CD4-positive, alpha-beta T cell treated with Interleukin-15 for 1 hour (primary cell): Measurements from ENCODE around the gene MTM1.

ENCODE experiments used
- DNase-seq: peaks from one replicate; pipeline ENCODE4 v3.0.0-alpha.2; 2020

Gene MTM1

DNA sequence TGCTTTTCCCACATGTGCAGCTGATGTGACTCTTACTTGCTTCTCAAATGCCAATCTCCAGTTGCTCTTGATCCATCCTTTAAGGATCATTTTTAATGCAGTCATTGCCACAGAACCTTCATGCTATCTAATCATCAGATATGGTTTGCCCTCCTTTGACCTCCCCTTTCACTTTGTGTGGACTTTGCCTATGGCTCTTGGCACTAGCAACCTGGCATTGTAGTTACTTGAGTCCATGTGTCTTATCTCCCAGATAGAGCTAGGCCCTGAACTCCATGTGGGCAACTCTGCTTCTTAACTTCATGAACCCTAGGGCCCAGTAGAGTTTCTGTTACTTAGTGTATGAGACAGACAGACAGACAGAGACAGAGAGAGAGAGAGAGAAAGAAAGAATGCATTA is 41.6 kb downstream of the MTM1 start:
- DNase-seq, result no peak

DNA sequence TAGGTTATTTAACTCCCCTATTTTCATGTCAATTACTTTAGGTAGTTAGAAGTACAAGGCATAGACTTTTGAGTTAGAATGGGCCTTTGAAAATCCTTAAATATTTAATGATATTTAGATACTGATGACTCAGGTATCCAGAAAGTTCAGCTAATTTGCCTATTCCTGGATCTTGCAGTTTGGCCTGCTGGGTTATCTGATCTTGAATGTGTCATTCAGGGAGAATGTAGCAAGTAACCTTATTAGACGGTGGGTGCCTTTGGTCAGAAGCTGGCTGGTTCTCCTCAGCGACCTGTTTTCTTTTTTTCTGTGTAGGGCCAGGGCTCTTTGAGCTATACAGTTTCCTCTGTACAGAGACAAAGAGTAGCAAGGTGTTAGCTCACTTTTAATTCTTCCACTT is 42.0 kb downstream of the MTM1 start:
- DNase-seq, result no peak

DNA sequence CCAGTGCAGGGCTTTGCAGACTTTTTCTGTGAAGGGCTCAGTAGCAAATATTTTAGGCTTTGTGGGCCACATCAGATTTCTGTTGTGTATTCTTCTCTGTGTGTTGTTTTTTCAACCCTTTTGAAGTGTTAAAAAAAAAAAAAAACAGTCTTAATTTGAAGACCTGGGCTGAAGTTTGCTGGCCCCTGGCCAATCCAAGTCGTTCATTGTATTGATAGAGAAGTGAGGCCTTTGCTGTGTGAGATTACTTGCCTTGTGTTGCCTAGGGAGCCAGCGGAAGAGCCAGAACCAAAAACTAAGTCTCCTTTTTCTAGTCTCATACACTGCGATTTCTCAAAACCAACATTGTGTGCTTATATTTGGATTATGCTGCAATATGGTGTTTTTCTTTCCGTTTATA is 46.9 kb downstream of the MTM1 start:
- no peak for DNase-seq

DNA sequence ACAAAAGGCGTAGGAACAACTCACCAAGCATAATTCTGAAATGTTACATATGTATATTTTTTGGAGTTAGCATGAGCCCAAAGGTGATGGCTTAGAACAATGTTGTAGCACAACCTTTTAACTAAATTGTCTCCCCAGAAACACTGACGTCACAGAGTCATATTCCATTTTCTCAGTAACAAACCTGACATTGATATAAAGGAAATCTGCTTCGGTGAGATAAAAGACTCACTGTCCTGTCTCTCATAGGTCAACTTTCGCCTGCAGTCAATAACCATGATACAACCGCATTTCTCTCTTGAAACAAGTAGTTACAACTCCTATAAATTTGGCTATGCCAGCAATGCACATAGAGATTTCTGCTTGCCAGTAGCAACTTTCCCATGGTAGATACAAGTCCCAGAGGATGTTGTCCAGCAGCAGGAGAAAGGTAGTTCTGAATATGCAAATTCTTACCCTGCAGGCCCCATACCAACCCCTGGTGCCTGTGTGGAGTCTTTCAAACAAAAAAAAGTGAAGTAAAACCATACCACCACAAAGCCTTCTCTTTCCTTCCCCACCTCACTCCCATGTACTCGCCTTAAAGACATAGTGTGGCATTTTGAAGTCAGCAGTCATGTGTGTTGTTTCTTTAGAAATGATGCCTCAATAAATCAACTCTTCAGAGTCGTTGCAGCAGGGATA is 47.9 kb downstream of the MTM1 start:
- DNase-seq, result no peak

DNA sequence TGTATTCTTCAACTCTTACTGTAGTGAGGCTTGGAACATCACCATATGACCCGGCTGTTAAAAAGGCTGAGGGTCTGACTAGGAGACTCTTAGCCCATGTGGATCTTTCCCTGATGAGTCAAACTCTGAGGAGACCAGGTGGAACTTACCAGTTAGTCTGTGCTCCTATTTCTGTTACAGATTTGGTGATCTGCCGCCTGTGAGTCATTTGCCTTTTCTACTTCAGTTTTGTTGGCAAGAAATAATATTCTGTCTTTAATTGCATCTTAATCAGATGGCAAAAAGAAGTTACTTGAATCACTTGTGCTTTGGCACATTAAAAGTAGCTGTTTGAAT is 48.4 kb downstream of the MTM1 start:
- DNase-seq, result no peak

DNA sequence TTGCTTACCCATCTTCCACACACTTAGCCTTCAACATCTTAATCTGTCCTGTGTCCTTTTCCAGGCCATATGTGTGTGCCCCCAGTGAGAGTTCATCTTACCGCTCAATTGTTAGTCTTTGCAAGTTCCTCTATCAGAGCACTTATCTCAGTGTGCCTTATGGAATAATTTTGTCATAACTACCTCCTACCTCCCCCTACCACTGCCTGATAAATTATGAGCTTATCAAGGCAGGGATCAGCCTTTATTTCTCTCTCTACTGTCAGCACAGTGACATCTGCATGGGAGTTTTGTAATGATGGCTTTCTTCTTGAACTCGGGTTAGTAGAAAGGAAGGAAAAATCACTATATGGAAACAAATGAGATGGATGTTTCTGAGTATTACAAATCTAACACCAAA is 53.2 kb downstream of the MTM1 start:
- no peak for DNase-seq

DNA sequence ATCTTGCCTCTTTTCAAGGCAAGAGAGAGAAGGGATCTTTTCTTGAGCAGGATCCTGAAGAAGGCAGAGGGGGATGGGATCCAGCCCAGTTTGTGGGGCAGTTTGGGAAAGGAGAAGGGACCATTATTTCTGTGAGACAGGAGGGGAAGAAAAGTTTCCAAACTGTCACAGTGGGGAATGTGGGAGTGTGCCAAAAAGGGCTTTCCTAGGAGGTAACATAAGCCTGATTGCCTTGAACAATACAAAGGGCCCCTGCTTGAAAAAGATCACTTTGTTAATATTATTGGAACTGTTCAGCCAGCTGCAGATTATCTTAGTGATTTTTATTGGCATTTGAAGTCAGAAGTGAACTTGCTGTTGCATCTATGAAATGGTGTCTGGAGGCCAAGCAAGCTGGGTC is 55.2 kb downstream of the MTM1 start:
- DNase-seq, result no peak

DNA sequence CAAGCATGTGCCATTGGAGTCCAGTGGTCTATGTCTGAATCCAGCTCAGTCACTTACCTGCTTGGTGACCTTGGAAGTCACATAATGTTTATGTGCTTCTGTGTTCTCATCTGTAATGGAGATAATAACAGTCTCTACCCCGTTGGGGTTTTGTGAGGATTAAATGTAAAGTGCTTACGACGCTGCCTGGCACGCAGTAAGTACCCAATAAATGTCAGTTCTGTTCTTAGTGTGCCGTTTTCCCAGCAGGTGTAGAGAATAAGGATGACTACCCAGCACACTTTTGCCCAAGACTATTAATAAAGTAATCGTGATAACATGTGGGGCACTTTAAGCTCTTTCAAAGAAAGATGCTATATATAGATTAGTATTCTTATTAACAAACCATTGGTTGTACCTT is 56.7 kb downstream of the MTM1 start:
- DNase-seq, result no peak

DNA sequence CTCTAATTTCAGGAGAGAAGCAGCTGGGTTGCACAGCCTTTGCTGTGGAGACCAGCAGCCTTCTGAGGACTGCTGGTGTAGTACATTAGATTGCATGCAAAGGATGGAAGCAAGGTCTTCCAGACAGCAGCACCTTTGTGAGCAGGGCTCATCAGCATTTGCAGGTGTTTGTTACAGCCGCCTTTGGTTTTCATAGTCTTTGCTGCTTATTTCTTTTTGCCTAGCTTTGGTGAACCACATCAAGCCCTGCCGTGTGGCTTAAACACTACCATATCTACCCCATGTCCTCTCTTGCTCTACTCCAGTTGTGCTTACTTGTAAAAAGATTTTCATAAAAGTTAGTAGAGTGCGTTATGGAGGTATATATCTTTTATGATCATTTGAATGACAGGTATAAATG is 57.5 kb downstream of the MTM1 start:
- no peak for DNase-seq

DNA sequence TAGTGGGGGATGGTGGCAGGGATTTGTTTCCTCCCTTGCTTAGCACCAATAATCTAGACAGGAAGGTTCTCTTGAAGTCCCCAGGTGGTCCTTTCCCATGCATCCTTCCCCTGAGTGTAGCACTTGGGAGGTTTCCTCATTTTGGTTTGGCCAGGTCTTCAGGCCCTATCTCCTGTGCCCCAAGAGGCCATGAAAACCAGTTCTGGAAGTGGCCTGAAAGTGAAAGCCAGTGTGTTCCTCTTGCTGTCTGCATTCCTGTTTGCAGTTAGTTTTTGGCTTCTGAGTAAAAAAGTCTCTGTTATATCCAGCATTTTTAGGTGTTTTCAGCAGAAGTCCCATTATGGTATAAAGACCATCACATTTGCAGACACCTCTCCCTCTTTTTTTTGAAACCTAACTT is 59.5 kb downstream of the MTM1 start:
- peak; percentile 22 for DNase-seq

DNA sequence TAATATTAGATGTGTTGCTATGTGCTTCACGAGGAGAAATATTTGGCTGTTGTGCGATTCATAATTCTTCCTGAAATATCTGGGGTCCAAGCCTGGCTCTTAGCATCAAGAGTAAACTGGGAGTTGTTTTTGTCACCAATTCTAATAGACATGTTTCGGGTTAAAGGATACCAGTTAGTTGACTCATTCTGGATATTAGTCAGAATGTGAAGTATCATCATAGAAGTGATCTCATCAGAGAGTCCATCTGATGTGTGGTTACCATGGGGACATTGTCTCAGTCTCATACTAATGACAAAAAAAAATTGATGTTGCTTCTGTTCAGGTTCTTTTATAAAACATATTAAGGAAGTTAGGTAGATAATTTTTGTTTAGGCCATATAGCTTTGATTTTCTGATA is 67.5 kb downstream of the MTM1 start:
- no peak for DNase-seq

DNA sequence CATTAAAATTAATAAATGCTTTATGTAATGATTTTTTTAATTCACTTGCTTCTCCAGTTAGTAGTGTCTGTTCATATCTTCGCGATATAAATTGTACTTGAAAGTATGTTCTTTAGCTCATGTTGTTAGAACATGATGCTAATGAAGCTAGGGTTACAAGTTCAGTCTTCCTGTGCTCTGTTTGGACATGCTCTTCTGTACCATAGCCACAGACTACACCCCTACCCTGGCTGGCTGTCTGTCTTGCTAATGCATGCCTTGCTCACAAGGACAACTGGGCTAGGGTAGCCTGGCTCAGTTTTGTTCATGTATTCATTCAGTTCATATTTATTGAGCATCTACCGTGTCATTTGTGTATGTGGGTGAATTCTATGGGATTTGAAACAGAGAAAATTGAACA is 74.0 kb downstream of the MTM1 start:
- no peak for DNase-seq

DNA sequence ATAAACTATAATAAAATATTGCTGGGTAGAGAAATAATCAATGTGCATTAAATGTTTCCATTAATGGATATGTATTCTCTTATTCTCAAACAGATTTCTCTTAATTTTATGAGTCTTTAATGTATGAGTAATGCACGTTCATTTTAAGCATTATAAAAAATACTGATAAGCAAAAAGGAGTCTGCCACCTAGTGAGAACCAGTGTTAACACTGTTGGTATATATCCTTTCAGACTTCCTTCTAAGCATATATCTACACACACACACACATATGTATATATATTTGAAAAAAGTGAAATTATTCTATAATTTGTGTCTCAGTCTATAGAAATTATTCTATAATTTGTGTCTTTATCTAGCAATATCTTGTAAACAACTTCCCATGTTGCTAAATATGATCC is 74.8 kb downstream of the MTM1 start:
- DNase-seq, result no peak

DNA sequence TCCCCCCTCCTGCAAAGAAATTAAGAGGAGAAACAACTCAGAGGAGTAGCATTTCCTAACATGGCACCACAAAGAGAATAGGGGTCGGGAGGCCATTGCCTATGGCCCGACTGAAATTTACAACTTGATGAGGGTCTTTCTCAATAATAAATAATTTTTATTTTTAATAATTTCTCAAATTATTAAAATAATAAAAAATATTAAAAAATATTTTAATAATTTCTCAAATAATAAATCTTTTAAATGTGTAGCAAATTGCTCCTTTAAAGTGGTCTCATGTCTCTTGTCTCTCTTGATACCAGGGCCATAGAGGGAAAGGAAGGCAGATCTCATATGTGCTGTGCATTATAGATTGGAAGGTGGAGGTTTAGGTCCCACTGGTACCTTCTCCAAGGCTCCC is 75.5 kb downstream of the MTM1 start:
- DNase-seq, result no peak

DNA sequence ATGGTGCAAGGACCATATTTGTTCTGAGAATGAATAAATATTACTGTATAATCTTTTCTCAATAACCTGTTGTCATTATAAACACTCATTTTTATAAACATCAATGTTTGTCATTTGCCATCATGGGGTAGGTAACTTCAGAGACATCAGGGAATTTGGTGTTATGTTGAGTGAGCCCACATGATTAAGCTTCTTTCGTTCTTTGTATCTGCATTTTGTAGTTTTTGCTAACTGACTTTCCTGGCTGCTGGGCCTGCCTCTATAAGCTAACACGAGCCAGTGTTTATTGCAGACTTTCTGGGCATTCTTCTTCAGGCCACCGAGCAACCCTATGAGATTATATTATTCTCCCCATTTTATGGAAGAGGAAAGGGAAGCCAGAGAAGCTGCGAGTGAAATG is 76.0 kb downstream of the MTM1 start:
- DNase-seq, result no peak

DNA sequence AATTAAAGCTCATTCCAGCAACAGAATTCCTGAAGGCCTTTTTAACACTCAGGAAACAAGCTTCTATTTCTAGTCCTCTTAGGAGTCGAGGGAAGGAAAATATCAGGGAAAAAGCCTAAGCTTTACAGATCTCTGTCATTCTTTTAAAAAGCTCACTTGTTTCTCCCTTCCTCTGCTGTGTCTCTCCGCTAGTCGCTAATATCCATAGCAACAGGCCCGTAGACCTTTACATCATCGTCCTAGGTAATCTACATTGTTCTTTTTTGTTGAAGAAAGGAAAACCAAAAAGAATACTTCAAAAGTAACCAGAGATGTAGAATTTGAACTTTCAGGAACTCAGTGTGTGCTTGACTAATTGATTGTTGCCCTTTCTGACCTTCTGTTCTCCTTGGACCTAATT is 78.9 kb downstream of the MTM1 start:
- DNase-seq, result no peak

DNA sequence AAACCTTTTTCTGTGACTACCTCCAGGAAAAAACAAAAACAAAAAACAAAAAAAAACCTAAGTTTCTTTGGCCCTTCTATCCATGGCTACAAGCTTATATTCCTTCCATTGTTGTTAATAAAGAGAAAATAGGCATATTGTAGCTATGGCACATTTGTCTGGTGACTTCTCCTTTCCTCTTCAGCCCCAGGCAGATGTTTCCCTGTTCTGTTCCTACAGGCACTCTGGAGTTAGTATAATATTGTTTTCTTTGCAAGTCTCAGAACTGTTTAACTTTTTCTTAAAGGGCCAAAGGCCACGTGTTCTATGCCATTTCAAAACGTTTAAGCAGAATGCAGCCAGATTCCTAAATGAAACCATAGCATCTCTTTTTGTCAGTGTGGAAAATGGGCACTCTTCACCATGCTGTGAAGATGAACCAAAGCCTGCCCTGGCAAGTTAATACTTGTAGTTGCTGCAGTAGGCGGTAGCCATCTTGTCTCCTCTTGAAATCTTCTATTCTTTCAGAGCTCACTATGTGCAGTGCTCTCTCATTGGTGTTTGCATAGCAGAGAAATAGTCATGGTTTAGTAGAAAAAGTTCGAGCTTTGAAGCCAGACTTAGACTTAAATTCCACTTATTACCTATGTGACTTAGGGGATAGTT is 80.0 kb downstream of the MTM1 start:
- no peak for DNase-seq

DNA sequence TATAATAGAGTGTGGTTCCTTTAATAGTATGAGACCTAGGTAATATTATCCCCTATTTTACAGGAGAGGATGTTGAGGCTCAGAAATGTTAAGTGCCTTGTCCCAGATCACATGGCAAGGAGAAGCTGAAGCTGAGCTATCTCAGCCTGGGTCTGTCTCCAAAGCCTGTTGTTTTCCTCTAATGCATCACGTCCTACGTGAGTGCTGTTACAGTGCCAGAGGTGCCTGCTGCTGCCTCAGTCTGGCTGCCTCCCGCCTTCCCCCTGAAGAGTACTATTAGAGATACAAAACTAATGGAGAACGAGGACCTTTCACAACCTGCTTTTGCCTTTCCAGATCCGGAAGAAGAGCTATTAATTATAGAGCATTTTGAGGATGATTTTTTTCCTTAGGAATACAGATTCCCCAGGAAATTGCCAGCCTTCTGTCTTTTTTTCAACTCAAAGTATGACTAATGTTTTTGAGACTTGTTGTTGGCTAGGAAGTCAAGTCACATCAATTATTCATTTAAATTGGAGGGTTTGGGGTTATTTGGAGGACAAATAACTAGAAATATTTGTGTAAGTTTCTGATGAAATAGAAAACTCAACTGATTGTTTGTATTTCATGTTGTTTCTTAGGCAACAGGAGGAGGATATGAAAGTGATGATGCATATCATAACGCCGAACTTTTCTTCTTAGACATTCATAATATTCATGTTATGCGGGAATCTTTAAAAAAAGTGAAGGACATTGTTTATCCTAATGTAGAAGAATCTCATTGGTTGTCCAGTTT is 80.9 kb downstream of the MTM1 start:
- no peak for DNase-seq

DNA sequence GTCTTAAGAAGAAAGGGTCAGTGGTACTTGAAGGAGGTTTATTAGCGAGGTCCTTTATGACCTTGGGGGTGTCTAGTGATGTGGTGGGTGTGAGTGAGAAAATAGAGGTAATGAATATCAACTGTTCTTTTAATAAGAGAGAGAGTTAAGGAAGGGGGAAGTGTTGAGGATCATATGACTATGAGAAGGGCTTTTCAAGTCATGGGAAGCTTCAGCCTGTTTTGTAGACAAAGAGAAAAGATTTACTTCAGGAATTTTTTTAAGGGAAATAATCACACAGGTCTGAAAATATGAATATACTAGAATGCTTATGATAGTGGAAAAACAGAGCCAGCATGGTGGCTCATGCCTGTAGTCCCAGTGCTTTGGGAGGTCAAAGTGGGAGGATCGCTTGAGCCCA is 83.5 kb downstream of the MTM1 start:
- DNase-seq, result no peak

DNA sequence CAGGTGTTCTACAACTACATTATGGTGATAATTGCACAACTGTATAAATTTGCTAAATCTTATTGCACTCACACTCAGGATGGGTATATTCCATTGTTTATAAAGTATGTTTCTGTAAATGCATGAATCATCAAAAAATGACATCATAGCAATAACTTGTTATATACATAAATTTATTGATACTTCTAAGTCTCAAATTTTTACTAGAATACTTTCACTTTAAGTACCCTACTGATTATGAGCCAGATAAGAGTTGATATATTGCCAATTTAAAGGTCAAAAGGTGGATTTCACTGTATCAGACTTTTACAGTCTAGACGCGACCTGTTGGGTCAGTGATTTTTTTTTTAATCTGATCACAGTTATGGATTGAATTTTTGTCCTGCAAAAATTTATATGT is 87.4 kb downstream of the MTM1 start:
- no peak for DNase-seq

DNA sequence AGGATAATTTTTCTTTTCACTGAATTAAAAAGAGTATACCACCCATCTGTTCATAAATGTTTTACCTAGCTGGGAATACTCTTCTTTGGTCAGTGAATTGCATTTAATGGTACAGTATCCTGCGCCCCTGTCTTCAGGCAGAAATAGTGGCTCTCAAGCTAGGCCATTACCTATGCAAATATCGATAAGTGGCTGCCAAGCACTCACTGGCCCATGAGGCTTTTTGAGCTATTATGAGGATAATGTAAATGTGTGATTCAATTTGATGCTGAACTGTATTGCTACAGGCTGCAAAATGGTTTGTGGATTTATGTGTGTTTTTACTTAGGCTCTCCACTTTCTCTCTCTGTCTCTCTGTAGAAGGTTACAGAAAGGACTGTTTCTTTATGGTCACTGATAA is 94.7 kb downstream of the MTM1 start:
- no peak for DNase-seq

DNA sequence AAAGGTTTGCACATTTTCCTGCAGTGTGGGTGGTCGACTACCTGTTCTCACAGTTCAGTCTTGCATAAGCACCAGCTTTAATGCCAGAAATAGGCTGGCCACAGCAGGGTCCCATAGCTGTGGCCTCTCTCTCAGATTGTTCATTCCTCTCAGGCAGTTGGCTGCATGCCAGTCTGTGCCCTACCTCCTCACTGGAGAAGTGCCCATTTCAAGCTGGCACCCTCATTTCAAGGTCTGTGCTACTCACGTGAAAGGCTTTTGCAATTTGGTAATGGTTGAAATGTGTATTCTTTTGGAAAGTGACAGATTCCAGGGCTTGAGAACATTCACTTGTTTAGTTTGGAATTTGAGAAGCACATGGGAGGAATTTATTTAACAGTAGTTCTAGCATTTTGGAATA is 95.9 kb downstream of the MTM1 start:
- DNase-seq, result no peak

DNA sequence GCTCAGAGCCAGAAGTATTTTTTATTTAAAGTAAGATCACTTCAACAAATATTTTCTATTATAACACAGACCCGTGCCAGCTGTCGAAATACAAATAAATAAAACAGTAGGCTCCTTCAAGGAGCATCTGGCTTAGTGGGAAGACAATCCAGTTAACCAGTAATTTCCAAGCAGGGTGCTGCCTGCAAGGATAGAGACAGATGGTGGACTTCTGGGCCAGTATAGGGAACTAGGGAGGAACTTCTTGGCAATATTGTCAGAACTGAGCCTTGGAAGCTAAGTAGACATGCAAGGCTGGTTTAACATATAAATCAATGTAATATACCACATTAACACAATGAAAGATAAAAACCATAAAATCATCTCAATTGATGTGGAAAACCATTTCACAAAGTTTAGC is 107.8 kb downstream of the MTM1 start:
- no peak for DNase-seq

DNA sequence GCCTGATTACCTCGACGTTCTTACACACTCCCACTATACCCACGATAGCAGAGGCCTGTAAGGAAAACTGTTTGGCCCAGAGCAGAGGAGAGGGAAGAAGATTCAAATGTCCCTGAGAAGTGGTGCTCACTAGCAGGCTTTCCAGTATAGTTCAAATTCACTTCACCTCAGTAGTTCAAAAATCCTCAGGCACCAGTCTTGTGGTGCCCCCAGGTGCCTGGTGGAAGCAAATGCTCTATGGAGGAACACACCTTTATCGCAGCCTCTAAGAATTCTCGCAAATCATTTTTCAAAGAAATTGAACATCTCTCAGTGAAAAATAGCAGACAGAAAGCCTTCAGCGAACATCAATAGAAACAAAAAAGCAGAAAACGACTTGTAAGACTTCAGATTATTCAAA is 112.6 kb downstream of the MTM1 start:
- no peak for DNase-seq

DNA sequence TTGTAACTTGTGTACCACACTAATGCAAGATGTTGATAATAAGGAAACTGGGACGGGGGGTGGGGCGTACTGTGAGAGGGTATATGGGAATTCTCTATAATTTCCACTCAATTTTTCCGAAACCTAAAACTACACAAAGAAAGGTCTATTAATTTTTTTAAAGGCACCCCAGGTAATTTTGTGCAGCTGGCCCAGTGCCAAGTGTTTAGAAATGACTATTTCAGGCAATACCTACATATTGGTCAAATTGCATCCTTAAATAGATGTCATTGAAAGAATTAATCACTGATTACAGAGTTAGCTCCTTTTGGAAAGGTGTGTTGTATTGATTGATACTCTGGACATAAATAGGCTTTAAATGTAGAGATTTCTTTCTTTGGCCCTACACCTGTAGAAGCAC is 114.7 kb downstream of the MTM1 start:
- no peak for DNase-seq
